SK-N-DZ (cell line): ENCODE measurements around the gene ZBTB46.

Experiments
- DNase-seq: peaks from one replicate; pipeline ENCODE4 v3.0.0-alpha.2; 2015; ENCODE audit warnings: low spot score
- small RNA-seq, 2 experiments: library from RNA; depleted of rRNA; stranded (forward); fragments of <200 nt; gene quantifications; one replicate each; pipeline ENCODE3, GENCODE V24; 2014

The ZBTB46 gene

GRCh38 chr20:63696628-63697356 lies 134.3 kb downstream of the ZBTB46 start, which contains the start of gene TNFRSF6B:
Gene TNFRSF6B (plus strand): TSS chr20:63696652. CDS start chr20:63696768, 116 bp downstream.
- DNase-seq = no peak

GRCh38 chr20:63696306-63696627 lies 134.8 kb downstream of the ZBTB46 start:
- DNase-seq = no peak

- DNase-seq = no peak
These were observed 135.4 kb downstream of the ZBTB46 start for GRCh38 chr20:63695424-63696305.

DNA sequence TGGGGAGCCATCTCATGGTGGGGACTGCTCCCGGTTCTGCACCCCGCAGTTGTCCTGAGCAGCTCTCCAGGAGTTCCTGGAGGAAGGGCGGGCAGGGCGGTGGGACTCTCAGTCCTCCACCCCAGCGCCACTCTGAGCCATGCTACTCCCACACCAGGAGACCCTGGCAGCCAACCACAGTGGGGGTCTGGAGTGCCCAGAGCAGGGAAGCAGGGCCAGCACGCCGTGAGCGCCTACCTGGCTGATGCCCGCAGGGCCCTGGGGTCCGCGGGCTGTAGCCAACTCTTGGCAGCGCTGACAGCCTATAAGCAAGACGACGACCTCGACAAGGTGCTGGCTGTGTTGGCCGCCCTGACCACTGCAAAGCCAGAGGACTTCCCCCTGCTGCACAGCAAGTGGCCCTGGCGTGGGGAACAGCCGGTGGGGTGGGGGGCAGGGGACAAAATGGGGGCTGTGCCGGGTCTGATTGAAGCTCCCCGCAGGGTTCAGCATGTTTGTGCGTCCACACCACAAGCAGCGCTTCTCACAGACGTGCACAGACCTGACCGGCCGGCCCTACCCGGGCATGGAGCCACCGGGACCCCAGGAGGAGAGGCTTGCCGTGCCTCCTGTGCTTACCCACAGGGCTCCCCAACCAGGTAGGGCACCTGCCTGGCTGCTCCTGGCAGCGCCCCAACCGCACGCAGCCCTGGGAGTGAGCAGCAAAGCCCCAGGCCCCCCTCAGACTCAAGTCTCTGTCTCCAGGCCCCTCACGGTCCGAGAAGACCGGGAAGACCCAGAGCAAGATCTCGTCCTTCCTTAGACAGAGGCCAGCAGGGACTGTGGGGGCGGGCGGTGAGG lies 136.3 kb downstream of the ZBTB46 start:
- no peak for DNase-seq

- no peak for DNase-seq
These were observed 137.1 kb downstream of the ZBTB46 start for GRCh38 chr20:63693733-63694583.

Small RNA genes within 50 kb of the gene (small RNA-seq; reads per million reads assigned to genes)
- gene LIME1 (0 to 0.09 reads per million in 2 experiments), gene TNFRSF6B (0 reads per million in 2 experiments)
